ENCODE results near the gene CHSY1. TPM values are rescaled to one million over a fixed set of nuclear protein-coding genes. Genes with fewer than 3 reads are reported as not detected.

Gene CHSY1
- total RNA-seq, 2 experiments from 2014 or later, result 5.8 to 6.7 TPM

DNA sequence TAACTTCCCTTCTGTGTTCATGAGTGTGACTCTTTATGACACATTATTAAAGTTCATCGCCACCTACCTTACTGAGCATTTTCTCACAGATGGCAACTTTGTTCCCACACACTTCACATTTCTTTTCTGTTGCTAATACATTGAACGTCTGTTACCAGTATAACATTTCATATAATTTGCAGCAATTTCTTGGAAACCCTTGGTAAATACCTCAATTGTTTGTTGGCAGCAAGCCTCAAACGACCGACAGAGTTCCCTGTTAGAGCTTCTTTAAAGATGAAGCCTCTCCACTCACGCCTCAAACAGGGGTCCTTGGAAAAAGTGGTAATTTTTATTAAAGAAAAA lies 3.2 kb upstream of the CHSY1 start:
- Histone ChIP-seq H3K27me3 (ENCODE audit: control insufficient read depth in 1 of 2, insufficient read depth in 2 of 2, low read length in 2 of 2) (peaks cover 0 to 5% of the 10 kb centered on the region in 2 experiments), H3K4me3 (ENCODE audit: low read length) (no peak overlapping the region), H3K9me3 (ENCODE audit: control insufficient read depth in 1 of 2, insufficient read depth in 1 of 2, low read length in 2 of 2) (no peaks in the 10 kb centered on the region), H3K4me1 (ENCODE audit: insufficient read depth, low read length) (peaks cover 13% of the 10 kb centered on the region), H3K27ac (ENCODE audit: low read depth in 1 of 2, low read length in 2 of 2) (no peak overlapping the region), H3K36me3 (ENCODE audit: insufficient read depth, low read length) (no peaks in the 10 kb centered on the region)
- ChIA-PET CTCF (no interaction called here), POLR2A (no interaction called here)
- peak overlapping the region; percentile 25 for H3K4me3 Mint-ChIP-seq
- DNase-seq (no peak), ATAC-seq (ENCODE audit: poor library complexity) (no peak)
- peaks cover 17% of the 10 kb centered on the region for H3K27me3 Mint-ChIP-seq
- no peak overlapping the region for H3K27ac Mint-ChIP-seq
- intact Hi-C loops (cut with DNase I, micrococcal nuclease), result loop anchor here (5.0 to 10.0 kb wide), 3 partner anchors 628 to 1330 kb away; partner anchors contain the start of genes ASB7 (in 1 of the 2) and LINS1 (in 1 of the 2)
- peaks cover 23% of the 10 kb centered on the region for H3K4me1 Mint-ChIP-seq (ENCODE audit: low read depth)
- peaks cover 11% of the 10 kb centered on the region for H3K36me3 Mint-ChIP-seq (ENCODE audit: low read depth)
- TF ChIP-seq, protein P1, sequence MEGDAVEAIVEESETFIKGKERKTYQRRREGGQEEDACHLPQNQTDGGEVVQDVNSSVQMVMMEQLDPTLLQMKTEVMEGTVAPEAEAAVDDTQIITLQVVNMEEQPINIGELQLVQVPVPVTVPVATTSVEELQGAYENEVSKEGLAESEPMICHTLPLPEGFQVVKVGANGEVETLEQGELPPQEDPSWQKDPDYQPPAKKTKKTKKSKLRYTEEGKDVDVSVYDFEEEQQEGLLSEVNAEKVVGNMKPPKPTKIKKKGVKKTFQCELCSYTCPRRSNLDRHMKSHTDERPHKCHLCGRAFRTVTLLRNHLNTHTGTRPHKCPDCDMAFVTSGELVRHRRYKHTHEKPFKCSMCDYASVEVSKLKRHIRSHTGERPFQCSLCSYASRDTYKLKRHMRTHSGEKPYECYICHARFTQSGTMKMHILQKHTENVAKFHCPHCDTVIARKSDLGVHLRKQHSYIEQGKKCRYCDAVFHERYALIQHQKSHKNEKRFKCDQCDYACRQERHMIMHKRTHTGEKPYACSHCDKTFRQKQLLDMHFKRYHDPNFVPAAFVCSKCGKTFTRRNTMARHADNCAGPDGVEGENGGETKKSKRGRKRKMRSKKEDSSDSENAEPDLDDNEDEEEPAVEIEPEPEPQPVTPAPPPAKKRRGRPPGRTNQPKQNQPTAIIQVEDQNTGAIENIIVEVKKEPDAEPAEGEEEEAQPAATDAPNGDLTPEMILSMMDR (IDR thresholded peaks at IDR 0.05), result no peak
- H3K9me3 Mint-ChIP-seq, result no peaks in the 10 kb centered on the region

DNA sequence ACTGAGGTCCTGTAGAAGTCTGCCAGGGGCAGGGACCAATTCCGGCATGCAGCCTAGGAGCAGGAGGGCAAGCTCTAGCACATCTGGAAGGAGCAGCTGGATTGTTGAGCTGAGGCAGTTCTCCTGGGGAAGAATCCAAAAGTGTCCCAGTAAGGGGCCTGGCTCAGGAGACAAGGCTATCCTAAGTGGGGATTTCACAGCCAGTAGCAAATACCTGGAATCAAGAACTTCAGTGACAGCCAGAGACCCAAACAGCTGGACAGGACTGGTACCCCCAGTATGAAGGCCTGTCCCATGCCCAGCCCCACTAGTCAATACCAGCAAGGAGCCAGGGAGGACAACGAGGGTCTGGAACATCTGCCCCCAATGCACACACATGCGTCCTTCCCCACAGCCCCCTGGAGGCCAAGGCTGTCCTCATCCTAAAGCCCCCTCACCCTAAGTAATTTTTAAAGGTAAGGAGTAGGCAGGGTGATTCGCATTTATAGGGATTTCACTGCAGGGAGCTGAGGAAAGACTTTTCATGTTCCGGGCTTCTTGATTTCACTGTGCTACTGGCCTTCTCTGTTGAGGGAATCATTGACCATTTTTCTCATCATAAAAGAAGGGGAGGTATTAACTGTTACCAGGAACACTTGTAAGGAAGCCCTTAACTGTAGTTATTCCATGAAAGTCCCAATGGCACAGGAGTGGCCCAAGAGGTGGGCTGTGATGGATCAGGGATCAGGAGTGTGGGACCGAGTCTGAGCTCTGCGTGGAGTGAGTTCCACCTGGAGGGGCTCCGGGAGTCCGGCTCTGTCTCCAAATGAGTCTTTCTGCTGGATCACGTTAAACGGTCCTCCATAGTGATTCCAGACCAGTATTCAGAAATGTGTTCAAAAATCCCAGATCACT lies 2.6 kb upstream of the CHSY1 start:
- Histone ChIP-seq H3K4me1 (ENCODE audit: insufficient read depth, low read length) (peaks cover 18% of the 10 kb centered on the region), H3K4me3 (ENCODE audit: low read length) (no peak overlapping the region), H3K9me3 (ENCODE audit: control insufficient read depth in 1 of 2, insufficient read depth in 1 of 2, low read length in 2 of 2) (no peaks in the 10 kb centered on the region), H3K36me3 (ENCODE audit: insufficient read depth, low read length) (no peaks in the 10 kb centered on the region), H3K27me3 (ENCODE audit: control insufficient read depth in 1 of 2, insufficient read depth in 2 of 2, low read length in 2 of 2) (peaks cover 0 to 5% of the 10 kb centered on the region in 2 experiments), H3K27ac (ENCODE audit: low read depth in 1 of 2, low read length in 2 of 2) (no peak overlapping the region)
- Mint-ChIP-seq H3K27ac (no peak overlapping the region), H3K27me3 (peaks cover 13% of the 10 kb centered on the region), H3K4me3 (no peak overlapping the region), H3K4me1 (ENCODE audit: low read depth) (peaks cover 29% of the 10 kb centered on the region), H3K36me3 (ENCODE audit: low read depth) (peaks cover 11% of the 10 kb centered on the region), H3K9me3 (no peaks in the 10 kb centered on the region)
- TF ChIP-seq, protein P1 (IDR thresholded peaks at IDR 0.05), result no peak
- no peak for DNase-seq
- intact Hi-C loops (cut with DNase I, micrococcal nuclease), result loop anchor here (5.0 to 10.0 kb wide), 4 partner anchors 127 to 1330 kb away; partner anchors contain the start of genes ASB7 (in 1 of the 2) and LINS1 (in 1 of the 2)
- ChIA-PET POLR2A (interaction anchor here (0.8 kb wide), 1 partner anchor 12 kb away, joined by 3 read pairs; no protein-coding TSS in a partner anchor), CTCF (no interaction called here)
- no peak for ATAC-seq (ENCODE audit: poor library complexity)

- Histone ChIP-seq H3K27me3 (ENCODE audit: control insufficient read depth in 1 of 2, insufficient read depth in 2 of 2, low read length in 2 of 2) (no peaks in the 10 kb centered on the region), H3K27ac (ENCODE audit: low read depth in 1 of 2, low read length in 2 of 2) (no peak overlapping the region), H3K4me1 (ENCODE audit: insufficient read depth, low read length) (peaks cover 18% of the 10 kb centered on the region), H3K9me3 (ENCODE audit: control insufficient read depth in 1 of 2, insufficient read depth in 1 of 2, low read length in 2 of 2) (no peaks in the 10 kb centered on the region), H3K36me3 (ENCODE audit: insufficient read depth, low read length) (no peaks in the 10 kb centered on the region), H3K4me3 (ENCODE audit: low read length) (peak overlapping the region; percentile 52)
- intact Hi-C loops (cut with DNase I, micrococcal nuclease), result loop anchor here (2.0 to 10.0 kb wide), 4 partner anchors 24 to 1328 kb away; partner anchors contain the start of genes ASB7 (in 1 of the 2), LINS1 (in 1 of the 2) and SELENOS (in 1 of the 2)
- no peak for ATAC-seq (ENCODE audit: poor library complexity)
- Mint-ChIP-seq H3K9me3 (no peaks in the 10 kb centered on the region), H3K27ac (peak overlapping the region; percentile 87), H3K36me3 (ENCODE audit: low read depth) (peaks cover 11% of the 10 kb centered on the region), H3K4me1 (ENCODE audit: low read depth) (peaks cover 31% of the 10 kb centered on the region), H3K27me3 (no peaks in the 10 kb centered on the region), H3K4me3 (peak overlapping the region; percentile 100)
- CTCF ChIA-PET, result interaction anchor here (1.7 to 3.3 kb wide), 2 partner anchors 12 to 389 kb away, joined by 5 to 20 read pairs; no protein-coding TSS in a partner anchor
- TF ChIP-seq, protein P1 (IDR thresholded peaks at IDR 0.05), result no peak
- no peak for DNase-seq
- POLR2A ChIA-PET, result interaction anchor here (0.6 to 3.3 kb wide), 3 partner anchors 11 to 33 kb away, joined by 3 to 43 read pairs (median 6); no protein-coding TSS in a partner anchor
Observed at GRCh38 chr15:101252836-101253235, 988 bp upstream of the CHSY1 start.
